Measurements from ENCODE around the gene PKDCC. TPM values are rescaled to one million over a fixed set of nuclear protein-coding genes. Genes with fewer than 3 reads are reported as not detected.

The PKDCC gene
- total RNA-seq, 5 donors from 2014 or later (not counting 1 experiment from before 2014, with no cell fraction given), result 0.29 to 1.3 (median 0.83) TPM; not detected in 1

- no peaks in the 10 kb centered on the region for H3K36me3 ChIP-seq (ENCODE audit: control insufficient read depth in 2 of 2, extremely low read depth in 1 of 2, insufficient read depth in 1 of 2, low read length in 1 of 2)
- peaks cover 0 to 6% of the 10 kb centered on the region in 2 experiments for H3K4me1 ChIP-seq (ENCODE audit: control insufficient read depth in 1 of 2, extremely low read depth in 1 of 2, insufficient read depth in 2 of 2, low read length in 2 of 2)
- peaks cover 0 to 10% (median 2%) of the 10 kb centered on the region in 3 donors for H3K4me1 Mint-ChIP-seq
- H3K27me3 Mint-ChIP-seq, result peaks cover 23 to 29% of the 10 kb centered on the region in 2 donors
- H3K9me3 Mint-ChIP-seq, result no peaks in the 10 kb centered on the region
- ATAC-seq (replicated peaks in 1 of 4) (no peak), DNase-seq (no peak)
- H3K9me3 ChIP-seq, result no peaks in the 10 kb centered on the region
- no peak overlapping the region for H3K4me3 ChIP-seq (ENCODE audit: control insufficient read depth in 1 of 2, extremely low read depth in 1 of 2, low read length in 1 of 2)
- CTCF ChIA-PET, result no interaction called here
- peaks cover 0 to 43% of the 10 kb centered on the region in 2 experiments for H3K27me3 ChIP-seq (replicated peaks in 1 of 2; ENCODE audit: control insufficient read depth in 2 of 2, extremely low read depth in 1 of 2, insufficient read depth in 2 of 2, low read length in 1 of 2)
- POLR2A ChIA-PET, result no interaction called here
- no peak overlapping the region for H3K4me3 Mint-ChIP-seq
- H3K36me3 Mint-ChIP-seq, result no peaks in the 10 kb centered on the region
- no peak overlapping the region for H3K27ac Mint-ChIP-seq
- 57% methylated on average over 2 of the region's 4 CpGs for WGBS (ENCODE audit: insufficient coverage)
- no peak overlapping the region for H3K27ac ChIP-seq (ENCODE audit: low read length)
Observed at GRCh38 chr2:42029639-42030199, 18.1 kb upstream of the PKDCC start.

- CTCF ChIA-PET, result no interaction called here
- no peaks in the 10 kb centered on the region for H3K36me3 ChIP-seq (ENCODE audit: control insufficient read depth in 2 of 2, extremely low read depth in 1 of 2, insufficient read depth in 1 of 2, low read length in 1 of 2)
- H3K27me3 ChIP-seq (replicated peaks in 1 of 2; ENCODE audit: control insufficient read depth in 2 of 2, extremely low read depth in 1 of 2, insufficient read depth in 2 of 2, low read length in 1 of 2), result peaks cover 0 to 39% of the 10 kb centered on the region in 2 experiments
- Mint-ChIP-seq H3K4me1 (peaks cover 0 to 10% (median 2%) of the 10 kb centered on the region in 3 donors), H3K27ac (no peak overlapping the region), H3K27me3 (peaks cover 18 to 29% of the 10 kb centered on the region in 2 donors), H3K4me3 (no peak overlapping the region), H3K9me3 (no peaks in the 10 kb centered on the region), H3K36me3 (no peaks in the 10 kb centered on the region)
- POLR2A ChIA-PET, result no interaction called here
- DNase-seq, result no peak
- peaks cover 0 to 6% of the 10 kb centered on the region in 2 experiments for H3K4me1 ChIP-seq (ENCODE audit: control insufficient read depth in 1 of 2, extremely low read depth in 1 of 2, insufficient read depth in 2 of 2, low read length in 2 of 2)
- ATAC-seq (replicated peaks in 1 of 4), result no peak
- 77% methylated on average over 11 of the region's 19 CpGs for WGBS (ENCODE audit: insufficient coverage)
- H3K9me3 ChIP-seq, result no peaks in the 10 kb centered on the region
- H3K4me3 ChIP-seq (ENCODE audit: control insufficient read depth in 1 of 2, extremely low read depth in 1 of 2, low read length in 1 of 2), result no peak overlapping the region
- H3K27ac ChIP-seq (ENCODE audit: low read length), result no peak overlapping the region
Observed at GRCh38 chr2:42030200-42030759, 17.5 kb upstream of the PKDCC start.

DNA sequence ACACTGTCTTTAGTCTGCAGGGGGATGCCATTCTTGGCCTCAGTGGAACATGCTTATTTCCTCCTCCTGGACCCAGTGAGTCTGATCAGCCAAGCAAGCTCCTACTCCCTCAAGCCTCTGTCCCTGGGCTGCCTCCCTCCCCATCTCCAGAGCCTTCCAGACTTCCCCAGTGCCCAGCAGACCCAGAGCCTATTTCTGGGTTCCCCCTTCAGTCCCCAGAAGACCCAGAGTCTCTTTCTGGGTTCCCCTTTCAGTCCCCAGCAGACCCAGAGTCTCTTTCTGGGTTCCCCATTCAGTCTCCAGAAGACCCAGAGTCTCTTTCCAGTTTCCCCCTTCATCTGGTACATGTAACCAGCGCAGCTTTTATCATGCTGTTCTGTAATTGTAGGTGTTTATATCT lies 17.0 kb upstream of the PKDCC start:
- Mint-ChIP-seq H3K27ac (no peak overlapping the region), H3K27me3 (peaks cover 18 to 27% of the 10 kb centered on the region in 2 donors), H3K9me3 (no peaks in the 10 kb centered on the region), H3K4me3 (no peak overlapping the region), H3K36me3 (no peaks in the 10 kb centered on the region), H3K4me1 (peaks cover 0 to 10% (median 2%) of the 10 kb centered on the region in 3 donors)
- no CpG with 5 or more reads among the region's 1 CpG for WGBS (ENCODE audit: insufficient coverage)
- peaks cover 0 to 6% of the 10 kb centered on the region in 2 experiments for H3K4me1 ChIP-seq (ENCODE audit: control insufficient read depth in 1 of 2, extremely low read depth in 1 of 2, insufficient read depth in 2 of 2, low read length in 2 of 2)
- no peaks in the 10 kb centered on the region for H3K36me3 ChIP-seq (ENCODE audit: control insufficient read depth in 2 of 2, extremely low read depth in 1 of 2, insufficient read depth in 1 of 2, low read length in 1 of 2)
- ChIA-PET POLR2A (no interaction called here), CTCF (no interaction called here)
- H3K27me3 ChIP-seq (replicated peaks in 1 of 2; ENCODE audit: control insufficient read depth in 2 of 2, extremely low read depth in 1 of 2, insufficient read depth in 2 of 2, low read length in 1 of 2), result peaks cover 0 to 35% of the 10 kb centered on the region in 2 experiments
- no peak overlapping the region for H3K27ac ChIP-seq (ENCODE audit: low read length)
- no peak for ATAC-seq (replicated peaks in 1 of 4)
- no peak overlapping the region for H3K4me3 ChIP-seq (ENCODE audit: control insufficient read depth in 1 of 2, extremely low read depth in 1 of 2, low read length in 1 of 2)
- DNase-seq, result no peak
- H3K9me3 ChIP-seq, result no peaks in the 10 kb centered on the region

DNA sequence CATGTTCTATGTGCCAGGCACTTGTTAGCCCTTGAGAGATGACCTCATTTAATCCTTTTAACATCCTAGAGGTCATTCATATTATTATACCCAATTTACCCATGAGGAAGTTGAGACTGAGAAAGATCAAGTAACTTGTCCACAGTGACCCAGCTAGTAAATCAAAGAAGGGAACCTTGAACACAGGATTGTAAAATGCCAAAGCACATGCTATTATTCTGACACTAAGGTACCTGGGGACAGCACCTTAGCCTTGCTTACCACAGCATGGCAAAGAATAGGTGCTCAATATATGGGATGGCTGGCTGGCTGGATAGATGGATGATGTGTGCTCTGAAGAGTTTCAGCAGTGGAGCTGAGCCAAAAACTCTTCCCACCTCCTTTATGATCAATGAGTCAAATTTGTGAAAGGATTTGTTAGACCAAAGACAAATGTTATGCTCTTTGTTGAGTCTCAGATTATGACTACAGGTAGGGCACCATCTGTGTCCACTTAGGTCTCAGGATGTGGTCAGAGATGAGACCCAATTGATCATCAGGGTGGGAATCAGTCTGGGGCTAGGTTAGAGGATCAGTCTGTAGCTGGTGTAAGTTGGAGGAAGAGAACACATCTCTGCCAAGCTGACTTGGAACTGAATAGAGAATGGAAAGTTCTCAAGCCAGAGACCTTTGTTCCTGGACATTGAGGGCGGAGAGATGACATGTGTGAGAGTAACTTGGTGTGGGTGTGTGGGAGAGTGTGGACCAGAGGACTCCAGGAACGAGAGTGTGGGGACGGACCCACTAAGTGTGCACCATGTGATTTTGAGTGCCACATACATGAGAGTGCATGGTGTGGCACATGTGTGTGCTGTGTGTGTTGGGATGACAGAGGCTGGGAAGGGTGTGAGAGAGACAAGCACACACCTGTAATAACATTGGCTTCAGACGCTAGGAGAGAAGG lies 16.3 kb upstream of the PKDCC start:
- H3K36me3 Mint-ChIP-seq, result no peaks in the 10 kb centered on the region
- no peaks in the 10 kb centered on the region for H3K9me3 Mint-ChIP-seq
- 77% methylated on average over 4 of the region's 4 CpGs for WGBS (ENCODE audit: insufficient coverage)
- H3K4me1 ChIP-seq (ENCODE audit: control insufficient read depth in 1 of 2, extremely low read depth in 1 of 2, insufficient read depth in 2 of 2, low read length in 2 of 2), result peaks cover 0 to 6% of the 10 kb centered on the region in 2 experiments
- no peaks in the 10 kb centered on the region for H3K9me3 ChIP-seq
- ChIA-PET CTCF (no interaction called here), POLR2A (no interaction called here)
- no peak overlapping the region for H3K27ac ChIP-seq (ENCODE audit: low read length)
- H3K27me3 Mint-ChIP-seq, result peaks cover 18 to 25% of the 10 kb centered on the region in 2 donors
- DNase-seq (no peak), ATAC-seq (replicated peaks in 1 of 4) (no peak)
- peaks cover 0 to 10% (median 2%) of the 10 kb centered on the region in 3 donors for H3K4me1 Mint-ChIP-seq
- no peak overlapping the region for H3K4me3 Mint-ChIP-seq
- H3K27ac Mint-ChIP-seq, result no peak overlapping the region
- no peak overlapping the region for H3K4me3 ChIP-seq (ENCODE audit: control insufficient read depth in 1 of 2, extremely low read depth in 1 of 2, low read length in 1 of 2)
- peaks cover 0 to 35% of the 10 kb centered on the region in 2 experiments for H3K27me3 ChIP-seq (replicated peaks in 1 of 2; ENCODE audit: control insufficient read depth in 2 of 2, extremely low read depth in 1 of 2, insufficient read depth in 2 of 2, low read length in 1 of 2)
- H3K36me3 ChIP-seq (ENCODE audit: control insufficient read depth in 2 of 2, extremely low read depth in 1 of 2, insufficient read depth in 1 of 2, low read length in 1 of 2), result no peaks in the 10 kb centered on the region

- Histone ChIP-seq H3K27ac (ENCODE audit: low read length) (no peak overlapping the region), H3K9me3 (no peaks in the 10 kb centered on the region), H3K36me3 (ENCODE audit: control insufficient read depth in 2 of 2, extremely low read depth in 1 of 2, insufficient read depth in 1 of 2, low read length in 1 of 2) (no peaks in the 10 kb centered on the region), H3K4me1 (ENCODE audit: control insufficient read depth in 1 of 2, extremely low read depth in 1 of 2, insufficient read depth in 2 of 2, low read length in 2 of 2) (peaks cover 0 to 6% of the 10 kb centered on the region in 2 experiments), H3K27me3 (replicated peaks in 1 of 2; ENCODE audit: control insufficient read depth in 2 of 2, extremely low read depth in 1 of 2, insufficient read depth in 2 of 2, low read length in 1 of 2) (peaks cover 0 to 30% of the 10 kb centered on the region in 2 experiments), H3K4me3 (ENCODE audit: control insufficient read depth in 1 of 2, extremely low read depth in 1 of 2, low read length in 1 of 2) (no peak overlapping the region)
- Mint-ChIP-seq H3K36me3 (no peaks in the 10 kb centered on the region), H3K27ac (no peak overlapping the region), H3K27me3 (peaks cover 18 to 25% of the 10 kb centered on the region in 2 donors), H3K4me3 (no peak overlapping the region), H3K9me3 (no peaks in the 10 kb centered on the region), H3K4me1 (peaks cover 0 to 10% (median 2%) of the 10 kb centered on the region in 3 donors)
- ATAC-seq (replicated peaks in 1 of 4) (no peak), DNase-seq (no peak)
- 94% methylated on average over 3 of the region's 6 CpGs for WGBS (ENCODE audit: insufficient coverage)
- ChIA-PET CTCF (no interaction called here), POLR2A (no interaction called here)
Observed at GRCh38 chr2:42032224-42032620, 15.6 kb upstream of the PKDCC start.

GRCh38 chr2:42032745-42033144 lies 15.1 kb upstream of the PKDCC start:
- Mint-ChIP-seq H3K27me3 (peaks cover 18 to 25% of the 10 kb centered on the region in 2 donors), H3K9me3 (no peaks in the 10 kb centered on the region), H3K4me1 (peaks cover 0 to 10% (median 2%) of the 10 kb centered on the region in 3 donors), H3K4me3 (no peak overlapping the region), H3K36me3 (no peaks in the 10 kb centered on the region), H3K27ac (no peak overlapping the region)
- DNase-seq (no peak), ATAC-seq (replicated peaks in 1 of 4) (no peak)
- Histone ChIP-seq H3K9me3 (no peaks in the 10 kb centered on the region), H3K27me3 (replicated peaks in 1 of 2; ENCODE audit: control insufficient read depth in 2 of 2, extremely low read depth in 1 of 2, insufficient read depth in 2 of 2, low read length in 1 of 2) (peaks cover 0 to 25% of the 10 kb centered on the region in 2 experiments), H3K36me3 (ENCODE audit: control insufficient read depth in 2 of 2, extremely low read depth in 1 of 2, insufficient read depth in 1 of 2, low read length in 1 of 2) (no peaks in the 10 kb centered on the region), H3K4me3 (ENCODE audit: control insufficient read depth in 1 of 2, extremely low read depth in 1 of 2, low read length in 1 of 2) (no peak overlapping the region), H3K27ac (ENCODE audit: low read length) (no peak overlapping the region), H3K4me1 (ENCODE audit: control insufficient read depth in 1 of 2, extremely low read depth in 1 of 2, insufficient read depth in 2 of 2, low read length in 2 of 2) (peaks cover 0 to 6% of the 10 kb centered on the region in 2 experiments)
- ChIA-PET CTCF (no interaction called here), POLR2A (no interaction called here)
- WGBS (ENCODE audit: insufficient coverage), result no CpG with 5 or more reads among the region's 11 CpGs

All from T-cell (primary cell).